ENCODE measurements around the gene C19orf44. TPM values are rescaled to one million over a fixed set of nuclear protein-coding genes. Genes with fewer than 3 reads are reported as not detected.
A peak's percentile ranks its signal among the peaks of the same experiment; 100 is the strongest.

The C19orf44 gene
- total RNA-seq, 1 donor from 2014 or later, result 6.7 TPM

GRCh38 chr19:16532440-16533234, 36.4 kb downstream of the C19orf44 start:
- DNase-seq, result no peak
- Histone ChIP-seq H3K4me3 (no peak overlapping the region), H3K36me3 (peaks cover 98% of the 10 kb centered on the region), H3K27ac (no peak overlapping the region), H3K27me3 (no peaks in the 10 kb centered on the region), H3K9me3 (no peaks in the 10 kb centered on the region), H3K4me1 (no peaks in the 10 kb centered on the region)
- no peak for ATAC-seq
- intact Hi-C loops (cut with DNase I), result no loop called here
- no peak for TF ChIP-seq CTCF (IDR thresholded peaks at IDR 0.05)

- no peak for TF ChIP-seq CTCF (IDR thresholded peaks at IDR 0.05)
- Histone ChIP-seq H3K4me1 (peaks cover 5% of the 10 kb centered on the region), H3K36me3 (peaks cover 82% of the 10 kb centered on the region), H3K27me3 (no peaks in the 10 kb centered on the region), H3K9me3 (no peaks in the 10 kb centered on the region), H3K27ac (no peak overlapping the region), H3K4me3 (no peak overlapping the region)
- ATAC-seq (no peak), DNase-seq (no peak)
- intact Hi-C loops (cut with DNase I), result no loop called here
These were observed 39.2 kb downstream of the C19orf44 start for GRCh38 chr19:16535381-16535780.

- ATAC-seq (no peak), DNase-seq (no peak)
- H3K9me3 ChIP-seq, result no peaks in the 10 kb centered on the region
- H3K4me3 ChIP-seq, result no peak overlapping the region
- no peaks in the 10 kb centered on the region for H3K27me3 ChIP-seq
- H3K27ac ChIP-seq, result no peak overlapping the region
- TF ChIP-seq CTCF (IDR thresholded peaks at IDR 0.05), result no peak
- H3K4me1 ChIP-seq, result peaks cover 13% of the 10 kb centered on the region
- intact Hi-C loops (cut with DNase I), result no loop called here
- H3K36me3 ChIP-seq, result peaks cover 74% of the 10 kb centered on the region
These were observed 39.9 kb downstream of the C19orf44 start for GRCh38 chr19:16536130-16536529.

- H3K4me3 ChIP-seq, result no peak overlapping the region
- no peak for ATAC-seq
- no peak for TF ChIP-seq CTCF (IDR thresholded peaks at IDR 0.05)
- H3K27me3 ChIP-seq, result no peaks in the 10 kb centered on the region
- peaks cover 65% of the 10 kb centered on the region for H3K36me3 ChIP-seq
- H3K9me3 ChIP-seq, result no peaks in the 10 kb centered on the region
- peaks cover 18% of the 10 kb centered on the region for H3K4me1 ChIP-seq
- no peak for DNase-seq
- intact Hi-C loops (cut with DNase I), result no loop called here
- H3K27ac ChIP-seq, result no peak overlapping the region
These were observed 40.9 kb downstream of the C19orf44 start for GRCh38 chr19:16537111-16537510.

GRCh38 chr19:16540948-16541347, 44.8 kb downstream of the C19orf44 start:
- H3K36me3 ChIP-seq, result peaks cover 26% of the 10 kb centered on the region
- peaks cover 31% of the 10 kb centered on the region for H3K4me1 ChIP-seq
- intact Hi-C loops (cut with DNase I), result no loop called here
- no peaks in the 10 kb centered on the region for H3K27me3 ChIP-seq
- DNase-seq (no peak), ATAC-seq (no peak)
- H3K9me3 ChIP-seq, result no peaks in the 10 kb centered on the region
- TF ChIP-seq CTCF (IDR thresholded peaks at IDR 0.05), result no peak
- H3K4me3 ChIP-seq, result peak overlapping the region; percentile 90
- H3K27ac ChIP-seq, result no peak overlapping the region
